PC-3 (cell line): ENCODE data around the gene PAGR1. TPM values are rescaled to one million over a fixed set of nuclear protein-coding genes. Genes with fewer than 3 reads are reported as not detected.
"Not testable (repeated sequence)": the region's sequence is repeated elsewhere in the genome, so short reads cannot be mapped to it uniquely, and the experiment has no call there.

ENCODE experiments used
- ATAC-seq: fragments of 200-7000 bp; cut with Tn5 transposase; 2 replicates; pipeline ENCODE4 v1.9.1; 2020; ENCODE audit warnings: mild to moderate bottlenecking, moderate library complexity
- BruUV-seq: library from RNA; stranded (reverse); fragments of 400-500 nt; replicated peaks from 2 replicates; lab custom pipeline; 2021; lab: Mats Ljungman, UMichigan
- CTCF ChIA-PET: fragments of 300-600 bp; sonication (Branson Sonifier 250); formaldehyde crosslinking; loops from one replicate; lab custom pipeline; 2022; ENCODE audit warnings: antibody characterized with exemption; lab: Charles Lee
- POLR2A ChIA-PET: fragments of 300-600 bp; sonication (Branson Sonifier 250); formaldehyde crosslinking; loops from one replicate; lab custom pipeline; 2022; ENCODE audit warnings: antibody characterized with exemption; ENCODE audit not compliant: unreplicated experiment; lab: Charles Lee
- DNase-seq: peaks from one replicate; pipeline ENCODE4 v3.0.0-alpha.2; 2015
- H2AFZ ChIP-seq: fragments of 300-600 bp; sonication (generic); 2 replicates; pipeline ENCODE4 v1.6.0; 2016; ENCODE audit warnings: antibody characterized with exemption, low read length
- H3F3A ChIP-seq: fragments of 300-600 bp; sonication (generic); one replicate; pipeline ENCODE4 v1.6.0; 2017; ENCODE audit warnings: antibody characterized with exemption, low read length, control low read depth, mild to moderate bottlenecking; ENCODE audit not compliant: unreplicated experiment
- H3K27ac ChIP-seq: fragments of 300-600 bp; sonication (generic); 2 replicates; pipeline ENCODE4 v1.5.1; 2016; ENCODE audit warnings: mild to moderate bottlenecking, low read length
- H3K27me3 ChIP-seq: fragments of 300-600 bp; sonication (generic); 2 replicates; pipeline ENCODE4 v1.6.1; 2016; ENCODE audit warnings: low read length, mixed read lengths
- H3K36me3 ChIP-seq: fragments of 300-600 bp; sonication (generic); 2 replicates; pipeline ENCODE4 v1.6.1; 2016; ENCODE audit warnings: low read depth, mixed run types, low read length, mixed read lengths
- H3K4me1 ChIP-seq: fragments of 300-600 bp; sonication (generic); 2 replicates; pipeline ENCODE4 v1.5.1; 2016; ENCODE audit warnings: low read length; ENCODE audit not compliant: insufficient read depth
- H3K4me2 ChIP-seq: fragments of 300-600 bp; sonication (generic); 2 replicates; pipeline ENCODE4 v1.6.0; 2016; ENCODE audit warnings: low read length
- H3K4me3 ChIP-seq: fragments of 300-600 bp; sonication (generic); 2 replicates; pipeline ENCODE4 v1.5.1; 2016; ENCODE audit warnings: mild to moderate bottlenecking, low read length, mixed read lengths
- H3K79me2 ChIP-seq: fragments of 300-600 bp; sonication (generic); 2 replicates; pipeline ENCODE4 v1.6.1; 2017; ENCODE audit warnings: low read length, mixed read lengths
- H3K9ac ChIP-seq: fragments of 300-600 bp; sonication (generic); 2 replicates; pipeline ENCODE4 v1.6.0; 2016; ENCODE audit warnings: mild to moderate bottlenecking, low read length
- H3K9me2 ChIP-seq: fragments of 300-600 bp; sonication (generic); replicated peaks from 2 replicates; pipeline ENCODE4 v1.6.1; 2016; ENCODE audit warnings: mixed run types, low read length, mixed read lengths
- H3K9me3 ChIP-seq: fragments of 300-600 bp; sonication (generic); 2 replicates; pipeline ENCODE4 v1.6.1; 2016; ENCODE audit warnings: low read length, mixed read lengths
- H4K20me1 ChIP-seq: fragments of 300-600 bp; sonication (generic); 2 replicates; pipeline ENCODE4 v1.6.1; 2016; ENCODE audit warnings: low read length, mixed read lengths
- CTCF ChIP-seq: fragments of 300-600 bp; sonication (generic); conservative IDR thresholded peaks from 2 replicates; pipeline ENCODE4 v1.5.1; 2017; ENCODE audit warnings: antibody characterized with exemption, low read depth, mild to moderate bottlenecking, low read length
- EZH2 ChIP-seq: fragments of 300-600 bp; sonication (generic); IDR thresholded peaks from one replicate; pipeline ENCODE4 v1.6.1; 2017; ENCODE audit warnings: antibody characterized with exemption, mild to moderate bottlenecking, low read length; ENCODE audit not compliant: unreplicated experiment
- EZH2phosphoT487 ChIP-seq: fragments of 300-600 bp; sonication (generic); IDR thresholded peaks from 2 replicates; pipeline ENCODE4 v1.6.1; 2018; ENCODE audit warnings: mild to moderate bottlenecking, antibody characterized with exemption, low read length, borderline replicate concordance
- intact Hi-C: fragments of 100-400 bp; cut with micrococcal nuclease; formaldehyde crosslinking; loops from 2 replicates; pipeline ENCODE4 v1.9.0; 2023
- total RNA-seq: library from RNA; depleted of rRNA; stranded (reverse); fragments of >200 nt; gene quantifications from 2 replicates; pipeline ENCODE4 v1.2.3, GENCODE V29; 2014

PAGR1 gene
- total RNA-seq, 1 experiment from 2014 or later: 53.8 TPM

DNA sequence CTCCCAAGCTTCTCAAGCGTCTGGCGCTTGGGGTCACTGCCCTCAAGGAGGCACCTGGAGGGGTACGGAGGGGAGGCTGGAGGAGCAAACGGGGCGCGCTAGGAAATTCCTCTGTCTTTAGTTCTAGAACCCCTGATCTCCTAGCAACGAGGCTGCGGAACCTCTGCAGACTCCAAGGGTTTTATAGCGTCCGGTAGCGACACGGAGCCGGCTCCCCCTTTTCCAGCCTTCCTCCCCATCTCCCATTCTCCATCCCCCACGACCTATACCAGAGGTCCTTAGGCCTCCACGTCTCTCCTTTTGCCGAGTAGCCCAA lies 47.7 kb downstream of the PAGR1 start:
- no peaks in the 10 kb centered on the region for H3K9me2 ChIP-seq
- ChIA-PET POLR2A (no interaction called here), CTCF (interaction anchor here (1.0 kb wide), 1 partner anchor 36 kb away, joined by 3 read pairs; the partner anchor contains the start of genes ASPHD1 and SEZ6L2)
- BruUV-seq: no TSS peak
- H3K9ac ChIP-seq: no peak overlapping the region
- H3K9me3 ChIP-seq: no peaks in the 10 kb centered on the region
- H3K27me3 ChIP-seq: no peaks in the 10 kb centered on the region
- no peaks in the 10 kb centered on the region for H3K36me3 ChIP-seq
- 0 out of 2 replicates have a peak, but pooled peaks have one; percentile 11 for TF ChIP-seq CTCF
- no peak for TF ChIP-seq EZH2
- H3K4me1 ChIP-seq: no peaks in the 10 kb centered on the region
- H3F3A ChIP-seq: no peaks in the 10 kb centered on the region
- no peak overlapping the region for H3K27ac ChIP-seq
- H4K20me1 ChIP-seq: no peaks in the 10 kb centered on the region
- intact Hi-C loops: loop anchor here (2.0 to 5.0 kb wide), 3 partner anchors 46 to 159 kb away; partner anchors contain the start of genes C16orf92, INO80E and PAGR1
- H3K4me3 ChIP-seq: no peak overlapping the region
- peak overlapping the region; percentile 92 for H3K4me2 ChIP-seq
- DNase-seq (no peak), ATAC-seq (no peak)
- peak overlapping the region; percentile 65 for H2AFZ ChIP-seq
- peaks cover 17% of the 10 kb centered on the region for H3K79me2 ChIP-seq

GRCh38 chr16:29864205-29864604 lies 48.3 kb downstream of the PAGR1 start:
- TF ChIP-seq EZH2: no peak
- no peak for TF ChIP-seq EZH2phosphoT487
- TF ChIP-seq CTCF: no peak
- Histone ChIP-seq H2AFZ (no peak overlapping the region), H3K9me3 (no peaks in the 10 kb centered on the region), H3K4me2 (no peak overlapping the region), H3K27ac (no peak overlapping the region), H4K20me1 (no peaks in the 10 kb centered on the region), H3K4me1 (no peaks in the 10 kb centered on the region), H3K9me2 (no peaks in the 10 kb centered on the region), H3K4me3 (no peak overlapping the region), H3F3A (no peaks in the 10 kb centered on the region), H3K79me2 (peaks cover 17% of the 10 kb centered on the region), H3K9ac (no peak overlapping the region), H3K27me3 (no peaks in the 10 kb centered on the region), H3K36me3 (no peaks in the 10 kb centered on the region)
- ChIA-PET CTCF (interaction anchor here (0.6 kb wide), 1 partner anchor 46 kb away, joined by 7 read pairs; no protein-coding TSS in a partner anchor), POLR2A (no interaction called here)
- intact Hi-C loops: loop anchor here (5.0 kb wide), 2 partner anchors 47 to 158 kb away; partner anchors contain the start of genes C16orf92 and PAGR1
- BruUV-seq: no TSS peak
- no peak for DNase-seq
- ATAC-seq: no peak

DNA sequence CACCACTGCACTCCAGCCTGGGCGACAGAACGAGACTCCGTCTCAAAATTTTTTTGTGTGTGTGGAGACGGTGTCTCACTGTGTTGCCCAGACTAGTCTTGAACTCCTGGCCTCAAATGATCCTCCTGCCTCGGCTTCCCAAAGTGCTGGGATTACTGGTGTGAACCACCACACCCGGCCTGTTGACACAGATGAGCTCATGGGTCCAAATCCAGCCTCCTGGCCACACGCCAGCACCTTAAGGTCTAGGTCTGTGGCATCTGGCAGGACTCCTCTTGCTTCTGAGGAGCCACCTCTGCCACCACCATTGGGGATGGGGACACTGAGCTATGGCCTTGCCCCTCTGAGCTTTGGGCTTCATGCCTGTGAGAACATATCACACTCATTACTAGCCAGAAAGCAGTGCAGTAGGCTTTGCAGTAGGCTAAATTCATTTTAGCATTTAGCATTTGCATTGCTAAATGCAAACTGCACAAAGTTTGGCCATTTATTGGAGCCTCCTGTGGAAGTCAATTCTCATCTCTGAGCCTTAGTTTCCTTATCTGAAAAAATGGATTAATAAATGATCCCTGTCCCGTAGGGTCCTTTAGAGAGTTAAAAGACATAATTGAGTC lies 52.6 kb downstream of the PAGR1 start:
- Histone ChIP-seq H3K36me3 (no peaks in the 10 kb centered on the region), H3K9me2 (no peaks in the 10 kb centered on the region), H3K27ac (no peak overlapping the region), H3K9me3 (no peaks in the 10 kb centered on the region), H3K4me3 (no peak overlapping the region), H3K9ac (no peak overlapping the region), H3F3A (no peaks in the 10 kb centered on the region), H3K27me3 (no peaks in the 10 kb centered on the region), H3K79me2 (no peaks in the 10 kb centered on the region), H4K20me1 (no peaks in the 10 kb centered on the region), H3K4me1 (no peaks in the 10 kb centered on the region), H3K4me2 (no peak overlapping the region), H2AFZ (no peak overlapping the region)
- ATAC-seq (no peak), DNase-seq (no peak)
- ChIA-PET POLR2A (no interaction called here), CTCF (no interaction called here)
- TF ChIP-seq EZH2 (no peak), CTCF (no peak), EZH2phosphoT487 (no peak)
- no TSS peak for BruUV-seq
- intact Hi-C loops: no loop called here

GRCh38 chr16:29869067-29869466 lies 53.1 kb downstream of the PAGR1 start:
- H3K9me2 ChIP-seq, H3K27ac ChIP-seq, H3K4me1 ChIP-seq, H3K36me3 ChIP-seq, BruUV-seq, H3K4me3 ChIP-seq, H3K9ac ChIP-seq, POLR2A ChIA-PET, H3K27me3 ChIP-seq, H3K9me3 ChIP-seq, intact Hi-C loops, H2AFZ ChIP-seq, H3K4me2 ChIP-seq, DNase-seq, H4K20me1 ChIP-seq, H3K79me2 ChIP-seq, ATAC-seq, H3F3A ChIP-seq, CTCF ChIA-PET: not testable (repeated sequence)
